ENCODE measurements around the gene LPCAT2.

Gene LPCAT2

GRCh38 chr16:55474821-55475220 lies 34.1 kb upstream of the LPCAT2 start:
- no peak for TF ChIP-seq CTCF (IDR thresholded peaks at IDR 0.05; ENCODE audit: extremely low read depth, insufficient read depth, missing control alignments)
- in situ Hi-C loops (cut with MboI; ENCODE audit: low pct_unique_long_range_greater_than_20kb, low sequenced_read_pairs, unreplicated experiment) = no loop called here
- DNase-seq (ENCODE audit: low spot score) = no peak

GRCh38 chr16:55475919-55476318 lies 33.0 kb upstream of the LPCAT2 start:
- in situ Hi-C loops (cut with MboI; ENCODE audit: low pct_unique_long_range_greater_than_20kb, low sequenced_read_pairs, unreplicated experiment) = no loop called here
- TF ChIP-seq CTCF (IDR thresholded peaks at IDR 0.05; ENCODE audit: extremely low read depth, insufficient read depth, missing control alignments) = no peak
- DNase-seq (ENCODE audit: low spot score) = no peak

GRCh38 chr16:55476625-55477533 lies 32.0 kb upstream of the LPCAT2 start:
- in situ Hi-C loops (cut with MboI; ENCODE audit: low pct_unique_long_range_greater_than_20kb, low sequenced_read_pairs, unreplicated experiment) = no loop called here
- DNase-seq (ENCODE audit: low spot score) = no peak
- TF ChIP-seq CTCF (IDR thresholded peaks at IDR 0.05; ENCODE audit: extremely low read depth, insufficient read depth, missing control alignments) = no peak

- DNase-seq (ENCODE audit: low spot score) = no peak
- no peak for TF ChIP-seq CTCF (IDR thresholded peaks at IDR 0.05; ENCODE audit: extremely low read depth, insufficient read depth, missing control alignments)
- in situ Hi-C loops (cut with MboI; ENCODE audit: low pct_unique_long_range_greater_than_20kb, low sequenced_read_pairs, unreplicated experiment) = no loop called here
Observed at GRCh38 chr16:55477736-55478135, 31.1 kb upstream of the LPCAT2 start.

- in situ Hi-C loops (cut with MboI; ENCODE audit: low pct_unique_long_range_greater_than_20kb, low sequenced_read_pairs, unreplicated experiment) = no loop called here
- no peak for TF ChIP-seq CTCF (IDR thresholded peaks at IDR 0.05; ENCODE audit: extremely low read depth, insufficient read depth, missing control alignments)
- DNase-seq (ENCODE audit: low spot score) = no peak
Observed at GRCh38 chr16:55478827-55479429, 29.9 kb upstream of the LPCAT2 start, which contains the start of gene MMP2. Gene MMP2, plus strand, starts transcription at chr16:55479198. Its CDS starts 282 bp downstream, at chr16:55479480.

GRCh38 chr16:55479430-55480140 lies 29.3 kb upstream of the LPCAT2 start:
- in situ Hi-C loops (cut with MboI; ENCODE audit: low pct_unique_long_range_greater_than_20kb, low sequenced_read_pairs, unreplicated experiment) = no loop called here
- TF ChIP-seq CTCF (IDR thresholded peaks at IDR 0.05; ENCODE audit: extremely low read depth, insufficient read depth, missing control alignments) = no peak
- no peak for DNase-seq (ENCODE audit: low spot score)
